ENCODE measurements around the gene WDR36. TPM values are rescaled to one million over a fixed set of nuclear protein-coding genes. Genes with fewer than 3 reads are reported as not detected.

The WDR36 gene
- total RNA-seq, 1 donor from 2014 or later, result 27.5 TPM

DNA sequence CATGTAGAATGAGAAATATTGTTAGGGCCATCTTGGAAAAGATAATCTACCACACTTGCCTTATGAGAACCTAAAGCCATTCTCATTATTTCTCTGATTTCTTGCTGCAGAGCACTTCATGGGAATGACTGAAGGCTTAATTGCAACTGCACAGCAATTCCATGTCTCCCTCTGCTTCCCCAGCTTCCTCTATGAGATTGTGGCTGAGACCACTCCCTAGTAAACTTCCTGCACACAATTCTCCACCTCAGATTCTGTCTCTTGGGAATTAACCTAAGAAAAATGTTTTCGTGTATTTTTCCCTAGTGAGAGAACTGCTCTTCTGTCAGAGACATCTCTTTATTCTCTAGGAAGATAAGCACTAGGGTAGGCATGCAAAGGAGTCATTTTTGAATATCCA, 76.5 kb downstream of the WDR36 start:
- H3K4me3 ChIP-seq, result no peak overlapping the region
- intact Hi-C loops (cut with DNase I), result no loop called here
- H3K4me1 ChIP-seq, result no peaks in the 10 kb centered on the region
- no peaks in the 10 kb centered on the region for H3K9me3 ChIP-seq
- no peak overlapping the region for H3K27ac ChIP-seq
- no peak for DNase-seq (ENCODE audit: extremely low spot score in 2 of 2)
- H3K27me3 ChIP-seq, result no peaks in the 10 kb centered on the region
- no peaks in the 10 kb centered on the region for H3K36me3 ChIP-seq
- no peak for TF ChIP-seq POLR2A (IDR thresholded peaks at IDR 0.05)
- no peak for TF ChIP-seq POLR2AphosphoS5 (IDR thresholded peaks at IDR 0.05; ENCODE audit: insufficient read depth in 1 of 2, low read depth in 1 of 2)

DNA sequence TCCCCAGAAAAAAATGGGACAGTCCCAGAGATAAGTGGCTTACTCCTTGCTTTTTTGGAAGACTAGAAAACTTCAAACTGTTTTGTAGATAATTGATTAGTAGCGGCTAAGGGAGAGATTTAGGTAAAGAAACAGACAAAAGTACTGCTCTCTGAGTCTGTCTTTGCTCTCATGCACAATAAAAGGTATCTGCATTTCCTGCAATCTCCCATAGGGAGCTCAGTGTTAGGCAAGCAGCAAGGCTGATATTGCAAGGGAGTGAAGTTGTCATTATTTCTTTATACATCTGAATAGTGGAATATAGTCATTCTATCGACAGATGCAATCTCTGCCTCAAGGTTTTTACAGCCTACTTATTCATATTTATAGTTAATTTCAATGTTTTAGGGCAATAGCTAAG, 77.1 kb downstream of the WDR36 start:
- intact Hi-C loops (cut with DNase I), result no loop called here
- no peaks in the 10 kb centered on the region for H3K9me3 ChIP-seq

DNA sequence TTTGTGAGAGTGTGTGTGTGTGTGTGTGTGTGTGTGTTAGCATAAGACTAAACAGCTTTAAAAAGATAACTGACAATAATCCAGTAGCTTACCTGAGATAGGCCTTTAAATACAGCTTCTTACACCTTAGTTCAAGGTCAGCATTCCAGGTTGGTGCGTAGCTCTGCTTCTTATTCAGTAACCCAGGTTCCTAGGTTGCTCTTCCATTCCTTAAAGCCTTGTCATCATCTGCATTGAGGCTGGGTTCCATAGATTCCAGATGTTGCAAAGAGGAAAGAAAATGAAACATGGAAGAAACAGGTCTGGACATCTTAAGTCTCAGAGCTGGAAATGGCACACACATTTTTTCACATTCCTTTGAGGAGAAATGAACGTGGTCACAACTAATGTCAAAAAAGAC, 78.1 kb downstream of the WDR36 start:
- Histone ChIP-seq H3K4me3 (no peak overlapping the region), H3K9me3 (no peaks in the 10 kb centered on the region), H3K4me1 (no peaks in the 10 kb centered on the region), H3K27me3 (no peaks in the 10 kb centered on the region), H3K27ac (no peak overlapping the region), H3K36me3 (no peaks in the 10 kb centered on the region)
- no peak for TF ChIP-seq POLR2AphosphoS5 (IDR thresholded peaks at IDR 0.05; ENCODE audit: insufficient read depth in 1 of 2, low read depth in 1 of 2)
- no peak for TF ChIP-seq POLR2A (IDR thresholded peaks at IDR 0.05)
- TF ChIP-seq, protein P1, sequence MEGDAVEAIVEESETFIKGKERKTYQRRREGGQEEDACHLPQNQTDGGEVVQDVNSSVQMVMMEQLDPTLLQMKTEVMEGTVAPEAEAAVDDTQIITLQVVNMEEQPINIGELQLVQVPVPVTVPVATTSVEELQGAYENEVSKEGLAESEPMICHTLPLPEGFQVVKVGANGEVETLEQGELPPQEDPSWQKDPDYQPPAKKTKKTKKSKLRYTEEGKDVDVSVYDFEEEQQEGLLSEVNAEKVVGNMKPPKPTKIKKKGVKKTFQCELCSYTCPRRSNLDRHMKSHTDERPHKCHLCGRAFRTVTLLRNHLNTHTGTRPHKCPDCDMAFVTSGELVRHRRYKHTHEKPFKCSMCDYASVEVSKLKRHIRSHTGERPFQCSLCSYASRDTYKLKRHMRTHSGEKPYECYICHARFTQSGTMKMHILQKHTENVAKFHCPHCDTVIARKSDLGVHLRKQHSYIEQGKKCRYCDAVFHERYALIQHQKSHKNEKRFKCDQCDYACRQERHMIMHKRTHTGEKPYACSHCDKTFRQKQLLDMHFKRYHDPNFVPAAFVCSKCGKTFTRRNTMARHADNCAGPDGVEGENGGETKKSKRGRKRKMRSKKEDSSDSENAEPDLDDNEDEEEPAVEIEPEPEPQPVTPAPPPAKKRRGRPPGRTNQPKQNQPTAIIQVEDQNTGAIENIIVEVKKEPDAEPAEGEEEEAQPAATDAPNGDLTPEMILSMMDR (IDR thresholded peaks at IDR 0.05), result no peak
- DNase-seq (ENCODE audit: extremely low spot score in 2 of 2), result no peak
- intact Hi-C loops (cut with DNase I), result no loop called here

More for the DNA sequence above, 77.1 kb downstream of the WDR36 start:
- H3K4me1 ChIP-seq, result no peaks in the 10 kb centered on the region
- no peak overlapping the region for H3K27ac ChIP-seq
- H3K4me3 ChIP-seq, result no peak overlapping the region
- H3K27me3 ChIP-seq, result no peaks in the 10 kb centered on the region
- H3K36me3 ChIP-seq, result no peaks in the 10 kb centered on the region
- no peak for DNase-seq (ENCODE audit: extremely low spot score in 2 of 2)
- TF ChIP-seq, protein P1 (IDR thresholded peaks at IDR 0.05), result no peak
- TF ChIP-seq POLR2AphosphoS5 (IDR thresholded peaks at IDR 0.05; ENCODE audit: insufficient read depth in 1 of 2, low read depth in 1 of 2) (no peak), POLR2A (IDR thresholded peaks at IDR 0.05) (no peak)

DNA sequence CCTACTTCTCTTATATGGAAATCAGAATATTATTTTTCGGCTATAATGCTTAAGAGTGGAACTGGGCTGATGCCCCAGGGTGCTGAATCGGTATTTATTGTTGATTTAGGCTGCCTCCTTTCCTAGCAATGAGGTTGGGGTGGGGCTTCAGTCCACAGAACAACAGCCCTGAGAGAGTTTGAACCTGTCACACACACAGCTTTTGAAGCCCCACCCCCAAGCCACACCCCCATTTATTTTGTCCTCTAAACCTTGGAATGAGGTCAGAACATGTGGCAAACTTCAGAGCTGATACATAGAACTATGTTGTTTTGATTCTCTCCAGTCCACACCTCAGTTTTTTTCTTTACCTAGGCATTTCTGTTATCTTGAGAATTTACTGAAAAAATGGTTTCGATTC, 80.4 kb downstream of the WDR36 start:
- no peaks in the 10 kb centered on the region for H3K36me3 ChIP-seq
- no peaks in the 10 kb centered on the region for H3K4me1 ChIP-seq
- H3K9me3 ChIP-seq, result no peaks in the 10 kb centered on the region
- no peak for DNase-seq (ENCODE audit: extremely low spot score in 2 of 2)
- H3K4me3 ChIP-seq, result no peak overlapping the region
- TF ChIP-seq POLR2A (IDR thresholded peaks at IDR 0.05) (no peak), POLR2AphosphoS5 (IDR thresholded peaks at IDR 0.05; ENCODE audit: insufficient read depth in 1 of 2, low read depth in 1 of 2) (no peak)
- TF ChIP-seq, protein P1 (IDR thresholded peaks at IDR 0.05), result no peak
- no peak overlapping the region for H3K27ac ChIP-seq
- no peaks in the 10 kb centered on the region for H3K27me3 ChIP-seq
- intact Hi-C loops (cut with DNase I), result no loop called here

DNA sequence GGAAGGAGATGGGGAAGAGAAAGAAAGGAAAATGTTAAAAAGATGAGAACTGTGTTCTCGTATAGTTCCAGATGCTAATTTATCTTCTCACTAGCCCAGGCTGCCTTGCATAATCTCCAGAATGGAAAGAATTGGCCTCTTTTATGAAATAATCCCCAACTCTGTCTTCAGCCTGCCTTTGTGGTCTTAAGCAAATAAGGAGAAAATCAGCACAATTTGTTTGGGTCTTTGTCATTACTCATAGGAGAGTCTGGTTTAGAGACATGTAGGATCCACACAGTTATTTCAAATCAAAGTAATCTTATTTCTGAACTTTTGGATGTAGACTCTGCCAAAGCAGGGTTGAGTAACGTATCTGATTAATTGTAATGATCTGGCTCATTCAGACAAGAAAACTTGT, 81.3 kb downstream of the WDR36 start:
- H3K27ac ChIP-seq, result no peak overlapping the region
- TF ChIP-seq POLR2A (IDR thresholded peaks at IDR 0.05) (no peak), POLR2AphosphoS5 (IDR thresholded peaks at IDR 0.05; ENCODE audit: insufficient read depth in 1 of 2, low read depth in 1 of 2) (no peak)
- TF ChIP-seq, protein P1 (IDR thresholded peaks at IDR 0.05), result no peak
- no peaks in the 10 kb centered on the region for H3K4me1 ChIP-seq
- no peaks in the 10 kb centered on the region for H3K36me3 ChIP-seq
- H3K4me3 ChIP-seq, result no peak overlapping the region
- H3K9me3 ChIP-seq, result no peaks in the 10 kb centered on the region
- H3K27me3 ChIP-seq, result no peaks in the 10 kb centered on the region
- no peak for DNase-seq (ENCODE audit: extremely low spot score in 2 of 2)
- intact Hi-C loops (cut with DNase I), result no loop called here

Other genes with a start within 250 kb of the WDR36 start
- gene TSLP, start 20.6 kb upstream of the WDR36 start, total RNA-seq, result 2.0 TPM
- gene CAMK4, start 132.0 kb downstream of the WDR36 start, total RNA-seq, result 11.8 TPM

Data from vagina (tissue), 2 donors.